ENCODE data around the gene MAIP1. TPM values are rescaled to one million over a fixed set of nuclear protein-coding genes. Genes with fewer than 3 reads are reported as not detected.

MAIP1 gene
- total and polyA plus RNA-seq, 7 donors = 18.2 to 52.3 (median 27.7) TPM

DNA sequence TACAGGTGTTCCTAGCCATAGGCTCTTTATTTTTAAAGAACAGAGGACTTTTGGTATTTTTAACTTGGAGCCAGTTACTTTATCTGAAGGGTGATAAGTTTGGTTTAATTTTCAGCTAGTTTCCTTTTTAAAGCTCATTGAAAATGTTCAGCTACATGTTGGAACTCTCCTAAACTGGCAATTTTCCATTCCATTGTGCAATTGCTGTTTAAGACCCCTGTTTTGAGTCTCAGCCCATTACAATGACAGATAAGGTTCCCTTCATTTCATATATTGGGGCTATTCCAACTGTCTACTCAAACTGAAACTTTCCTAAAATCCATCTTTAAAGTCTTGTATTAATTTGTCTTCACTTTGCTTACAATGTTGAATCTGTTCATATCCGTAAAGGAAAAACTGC, 11.6 kb downstream of the MAIP1 start:
- no peak for ATAC-seq
- no peak overlapping the region for H3K27ac ChIP-seq
- H3K36me3 ChIP-seq (ENCODE audit: insufficient read depth in 1 of 2, low read depth in 1 of 2) = peaks cover 5 to 68% of the 10 kb centered on the region in 2 donors
- no peaks in the 10 kb centered on the region for H3K4me1 ChIP-seq
- intact Hi-C loops (cut with DNase I) = loop anchor here in 1 of 2 donors (10.0 kb wide), 1 partner anchor 1758 kb away; no protein-coding TSS in a partner anchor
- no peaks in the 10 kb centered on the region for H3K27me3 ChIP-seq (ENCODE audit: insufficient read depth in 3 of 3, low read length in 2 of 3)
- H3K9me3 ChIP-seq = no peaks in the 10 kb centered on the region
- no peak overlapping the region for H3K4me3 ChIP-seq
- TF ChIP-seq, protein P1, sequence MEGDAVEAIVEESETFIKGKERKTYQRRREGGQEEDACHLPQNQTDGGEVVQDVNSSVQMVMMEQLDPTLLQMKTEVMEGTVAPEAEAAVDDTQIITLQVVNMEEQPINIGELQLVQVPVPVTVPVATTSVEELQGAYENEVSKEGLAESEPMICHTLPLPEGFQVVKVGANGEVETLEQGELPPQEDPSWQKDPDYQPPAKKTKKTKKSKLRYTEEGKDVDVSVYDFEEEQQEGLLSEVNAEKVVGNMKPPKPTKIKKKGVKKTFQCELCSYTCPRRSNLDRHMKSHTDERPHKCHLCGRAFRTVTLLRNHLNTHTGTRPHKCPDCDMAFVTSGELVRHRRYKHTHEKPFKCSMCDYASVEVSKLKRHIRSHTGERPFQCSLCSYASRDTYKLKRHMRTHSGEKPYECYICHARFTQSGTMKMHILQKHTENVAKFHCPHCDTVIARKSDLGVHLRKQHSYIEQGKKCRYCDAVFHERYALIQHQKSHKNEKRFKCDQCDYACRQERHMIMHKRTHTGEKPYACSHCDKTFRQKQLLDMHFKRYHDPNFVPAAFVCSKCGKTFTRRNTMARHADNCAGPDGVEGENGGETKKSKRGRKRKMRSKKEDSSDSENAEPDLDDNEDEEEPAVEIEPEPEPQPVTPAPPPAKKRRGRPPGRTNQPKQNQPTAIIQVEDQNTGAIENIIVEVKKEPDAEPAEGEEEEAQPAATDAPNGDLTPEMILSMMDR (IDR thresholded peaks at IDR 0.05) = no peak
- WGBS, 3 donors = 97 to 100% (median 98%) methylated on average over 1 of the region's 1 CpG
- no peak for DNase-seq

DNA sequence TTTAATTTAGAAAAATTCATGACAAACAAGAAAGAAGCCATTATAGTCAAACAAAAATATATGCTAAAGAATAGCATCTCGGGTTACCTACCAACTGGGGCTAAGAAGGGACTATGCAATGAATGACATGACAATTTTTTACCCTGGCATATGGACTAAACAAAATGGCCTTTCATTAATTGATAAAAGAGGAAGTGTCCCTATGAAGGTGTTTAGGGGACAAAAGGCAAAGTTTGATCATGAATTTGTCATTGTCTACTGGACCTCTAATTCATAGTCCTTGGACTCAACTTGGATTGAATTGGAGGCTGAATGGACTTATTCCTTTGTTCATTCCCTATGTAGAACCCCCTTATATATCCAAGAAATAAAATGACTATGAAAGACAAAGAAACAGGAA, 12.7 kb downstream of the MAIP1 start:
- H3K36me3 ChIP-seq (ENCODE audit: insufficient read depth in 1 of 2, low read depth in 1 of 2) = peaks cover 0 to 64% of the 10 kb centered on the region in 2 donors
- no peak for ATAC-seq
- TF ChIP-seq, protein P1 (IDR thresholded peaks at IDR 0.05) = no peak

DNA sequence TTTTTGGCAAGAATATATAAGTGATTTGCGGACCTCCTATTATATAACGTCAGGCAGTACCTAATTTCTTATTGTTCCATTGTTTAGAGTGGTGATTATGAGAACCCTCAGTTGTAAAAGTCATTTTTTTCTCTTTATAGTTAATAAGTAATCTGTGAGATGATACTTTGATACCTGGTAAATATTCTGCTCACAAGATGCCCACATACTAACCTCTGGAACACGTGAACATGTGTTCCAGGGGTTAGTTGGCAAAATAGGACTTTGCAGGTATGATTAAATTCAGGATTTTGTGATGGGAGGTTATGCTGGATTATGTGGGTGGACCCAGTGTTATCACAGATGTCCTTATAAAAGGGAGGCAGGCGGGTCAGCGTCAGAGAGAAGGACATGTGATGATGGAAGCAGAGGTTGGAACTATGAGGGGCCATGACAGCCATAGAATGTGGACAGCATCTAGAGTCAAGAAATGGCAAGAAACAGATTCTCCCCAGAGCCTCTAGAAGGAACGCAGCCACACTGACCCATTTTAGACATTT, 16.8 kb downstream of the MAIP1 start:
- Histone ChIP-seq H3K27me3 (ENCODE audit: insufficient read depth in 3 of 3, low read length in 2 of 3) (no peaks in the 10 kb centered on the region), H3K4me1 (no peaks in the 10 kb centered on the region), H3K27ac (no peak overlapping the region), H3K4me3 (no peak overlapping the region), H3K9me3 (no peaks in the 10 kb centered on the region), H3K36me3 (ENCODE audit: insufficient read depth in 1 of 2, low read depth in 1 of 2) (peaks cover 0 to 24% of the 10 kb centered on the region in 2 donors)
- TF ChIP-seq, protein P1 (IDR thresholded peaks at IDR 0.05) = no peak
- WGBS, 3 donors = 84 to 92% (median 85%) methylated on average over 6 of the region's 6 CpGs
- intact Hi-C loops (cut with DNase I) = loop anchor here in 1 of 2 donors (10.0 kb wide), 1 partner anchor 733 kb away; no protein-coding TSS in a partner anchor
- no peak for ATAC-seq
- DNase-seq = no peak

More for the DNA sequence above, 12.7 kb downstream of the MAIP1 start:
- no peaks in the 10 kb centered on the region for H3K9me3 ChIP-seq
- H3K27me3 ChIP-seq (ENCODE audit: insufficient read depth in 3 of 3, low read length in 2 of 3) = no peaks in the 10 kb centered on the region
- no peak overlapping the region for H3K4me3 ChIP-seq
- H3K27ac ChIP-seq = no peak overlapping the region
- H3K4me1 ChIP-seq = no peaks in the 10 kb centered on the region
- WGBS, 3 donors = 88 to 95% (median 95%) methylated on average over 1 of the region's 1 CpG
- intact Hi-C loops (cut with DNase I) = loop anchor here in 1 of 2 donors (10.0 kb wide), 1 partner anchor 1757 kb away; no protein-coding TSS in a partner anchor
- no peak for DNase-seq

DNA sequence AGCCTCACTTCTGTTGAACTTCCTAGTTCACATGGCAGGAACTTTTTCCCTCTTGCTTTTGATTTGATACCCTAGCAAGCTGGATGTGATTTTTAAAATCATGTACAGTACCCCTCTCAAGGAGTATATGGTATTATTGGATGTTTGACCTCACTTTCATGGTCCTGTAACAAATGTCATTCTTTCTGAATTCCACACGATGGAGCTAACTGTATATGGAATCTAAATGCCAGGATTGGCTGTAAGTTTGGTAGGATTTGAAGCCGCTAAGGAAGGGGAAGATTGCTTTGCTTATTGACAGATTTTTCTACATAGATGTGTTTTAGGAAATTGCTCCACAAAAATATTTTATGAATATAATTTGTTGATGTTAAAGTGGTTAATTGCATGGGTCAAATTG, 18.3 kb downstream of the MAIP1 start:
- Histone ChIP-seq H3K36me3 (ENCODE audit: insufficient read depth in 1 of 2, low read depth in 1 of 2) (peaks cover 0 to 13% of the 10 kb centered on the region in 2 donors), H3K4me1 (no peaks in the 10 kb centered on the region), H3K27me3 (ENCODE audit: insufficient read depth in 3 of 3, low read length in 2 of 3) (no peaks in the 10 kb centered on the region), H3K4me3 (no peak overlapping the region), H3K27ac (no peak overlapping the region), H3K9me3 (no peaks in the 10 kb centered on the region)
- TF ChIP-seq, protein P1 (IDR thresholded peaks at IDR 0.05) = peak; percentile 53
- intact Hi-C loops (cut with DNase I) = loop anchor here in 1 of 2 donors (10.0 kb wide), 1 partner anchor 731 kb away; no protein-coding TSS in a partner anchor
- 17 to 23% (median 18%) methylated on average over 2 of the region's 2 CpGs for WGBS, 3 donors
- DNase-seq (no peak), ATAC-seq (peak in 2 of 4 donors; percentile 43 to 69)

Measured in psoas muscle (tissue), 8 donors.